Activated T-helper 1 cell treated with anti-CD3 and anti-CD28 coated beads, Interleukin-12 subunit alpha, Interleukin-12 subunit beta, Interleukin-2, Interleukin-4 antibody, amounts not matched to agents 30 ng/mL and 10 ng/mL and 1 ng/mL, durations not matched to agents 14 hours and 24 hours and 36 hours (primary cell): ENCODE measurements around the gene ST7. TPM values are rescaled to one million over a fixed set of nuclear protein-coding genes. Genes with fewer than 3 reads are reported as not detected.

Experiments
- DNase-seq: peaks from one replicate; pipeline ENCODE4 v3.0.0; 2021; ENCODE audit warnings: low spot score
- H3K27ac Mint-ChIP-seq: one replicate; pipeline ENCODE4 v1.8.0; 2021; ENCODE audit warnings: mild to moderate bottlenecking, mixed read lengths
- H3K27me3 Mint-ChIP-seq: one replicate; pipeline ENCODE4 v1.8.0; 2022; ENCODE audit warnings: mild to moderate bottlenecking, moderate library complexity, mixed read lengths; ENCODE audit not compliant: insufficient read depth
- H3K36me3 Mint-ChIP-seq: one replicate; pipeline ENCODE4 v1.8.0; 2021; ENCODE audit warnings: low read depth, mixed read lengths
- H3K4me1 Mint-ChIP-seq: one replicate; pipeline ENCODE4 v1.8.0; 2021; ENCODE audit warnings: low read depth, mixed read lengths
- H3K4me3 Mint-ChIP-seq: one replicate; pipeline ENCODE4 v1.8.0; 2021; ENCODE audit warnings: mild to moderate bottlenecking, moderate library complexity, mixed read lengths
- H3K9me3 Mint-ChIP-seq: one replicate; pipeline ENCODE4 v1.8.0; 2021; ENCODE audit warnings: mixed read lengths
- intact Hi-C: fragments of 100-400 bp; cut with micrococcal nuclease; formaldehyde crosslinking; loops from one replicate; pipeline ENCODE4 v1.15.1; 2024
- total RNA-seq: library from RNA; stranded (reverse); gene quantifications from 2 replicates; pipeline ENCODE4 v1.2.3, GENCODE V29; 2022

Gene ST7
- total RNA-seq, 1 donor from 2014 or later = 5.8 TPM

- no peaks in the 10 kb centered on the region for H3K36me3 Mint-ChIP-seq
- H3K9me3 Mint-ChIP-seq = no peaks in the 10 kb centered on the region
- H3K27me3 Mint-ChIP-seq = peaks cover 7% of the 10 kb centered on the region
- intact Hi-C loops = no loop called here
- DNase-seq = no peak
- H3K27ac Mint-ChIP-seq = no peak overlapping the region
- no peak overlapping the region for H3K4me3 Mint-ChIP-seq
- H3K4me1 Mint-ChIP-seq = no peaks in the 10 kb centered on the region
These were observed 325.9 kb downstream of the ST7 start for GRCh38 chr7:117279203-117279602.

Other genes with a start within 250 kb of the ST7 start
- 143 and 165 TPM in 2 replicates for gene CAPZA2, start 90.9 kb upstream of the ST7 start, total RNA-seq